Neural crest cell (in vitro differentiated cells): ENCODE data around the gene RPP25L. TPM values are rescaled to one million over a fixed set of nuclear protein-coding genes. Genes with fewer than 3 reads are reported as not detected.

Experiments
- DNase-seq: peaks from one replicate; pipeline ENCODE4 v3.0.0; 2021; ENCODE audit warnings: low read depth, mixed read lengths, low spot score
- H3K27ac Mint-ChIP-seq: one replicate; pipeline ENCODE4 v1.8.0; 2021; ENCODE audit warnings: mild to moderate bottlenecking, mixed read lengths; ENCODE audit not compliant: unreplicated experiment
- H3K27me3 Mint-ChIP-seq: 2 replicates; pipeline ENCODE4 v1.8.0; 2021; ENCODE audit warnings: low read depth, mild to moderate bottlenecking, mixed read lengths
- H3K36me3 Mint-ChIP-seq: 2 replicates; pipeline ENCODE4 v1.8.0; 2021; ENCODE audit warnings: low read depth, mild to moderate bottlenecking, mixed read lengths
- H3K4me1 Mint-ChIP-seq: 2 replicates; pipeline ENCODE4 v1.8.0; 2021; ENCODE audit warnings: mixed read lengths
- H3K4me3 Mint-ChIP-seq: one replicate; pipeline ENCODE4 v1.8.0; 2021; ENCODE audit warnings: mild to moderate bottlenecking, mixed read lengths
- H3K9me3 Mint-ChIP-seq: 2 replicates; pipeline ENCODE4 v1.8.0; 2021; ENCODE audit warnings: mixed read lengths
- CTCF ChIP-seq: fragments of 200-600 bp; sonication (generic); conservative IDR thresholded peaks from 2 replicates; pipeline ENCODE4 v1.5.0; 2021; ENCODE audit warnings: antibody characterized with exemption, mild to moderate bottlenecking
- total RNA-seq: library from RNA; stranded (reverse); gene quantifications from 2 replicates; pipeline ENCODE4 v1.2.1, GENCODE V29; 2021

Gene RPP25L
- total RNA-seq, 1 donor from 2014 or later: 22.7 TPM

- TF ChIP-seq CTCF: no peak
- H3K9me3 Mint-ChIP-seq: no peaks in the 10 kb centered on the region
- H3K36me3 Mint-ChIP-seq: no peaks in the 10 kb centered on the region
- peaks cover 89% of the 10 kb centered on the region for H3K4me1 Mint-ChIP-seq
- no peak for DNase-seq
- H3K27me3 Mint-ChIP-seq: no peaks in the 10 kb centered on the region
- H3K4me3 Mint-ChIP-seq: peak overlapping the region; percentile 19
- H3K27ac Mint-ChIP-seq: no peak overlapping the region
Observed at GRCh38 chr9:34572092-34572491, 39.8 kb downstream of the RPP25L start.

GRCh38 chr9:34571481-34571810, 40.5 kb downstream of the RPP25L start:
- Mint-ChIP-seq H3K9me3 (no peaks in the 10 kb centered on the region), H3K27me3 (no peaks in the 10 kb centered on the region), H3K27ac (no peak overlapping the region), H3K4me3 (no peak overlapping the region), H3K4me1 (peaks cover 89% of the 10 kb centered on the region), H3K36me3 (no peaks in the 10 kb centered on the region)
- TF ChIP-seq CTCF: no peak
- DNase-seq: no peak

GRCh38 chr9:34570809-34571480, 41.0 kb downstream of the RPP25L start:
- Mint-ChIP-seq H3K4me3 (peak overlapping the region; percentile 21), H3K27me3 (no peaks in the 10 kb centered on the region), H3K4me1 (peaks cover 85% of the 10 kb centered on the region), H3K9me3 (no peaks in the 10 kb centered on the region), H3K36me3 (no peaks in the 10 kb centered on the region), H3K27ac (peak overlapping the region; percentile 54)
- TF ChIP-seq CTCF: no peak
- DNase-seq: no peak

- Mint-ChIP-seq H3K27ac (peak overlapping the region; percentile 64), H3K36me3 (no peaks in the 10 kb centered on the region), H3K4me1 (peaks cover 80% of the 10 kb centered on the region), H3K27me3 (no peaks in the 10 kb centered on the region), H3K9me3 (no peaks in the 10 kb centered on the region), H3K4me3 (peak overlapping the region; percentile 21)
- no peak for DNase-seq
- no peak for TF ChIP-seq CTCF
Observed at GRCh38 chr9:34570376-34570775, 41.5 kb downstream of the RPP25L start.

GRCh38 chr9:34568774-34569173, 43.1 kb downstream of the RPP25L start:
- no peak for TF ChIP-seq CTCF
- Mint-ChIP-seq H3K27ac (no peak overlapping the region), H3K4me1 (peaks cover 74% of the 10 kb centered on the region), H3K27me3 (no peaks in the 10 kb centered on the region), H3K9me3 (no peaks in the 10 kb centered on the region), H3K4me3 (no peak overlapping the region), H3K36me3 (peaks cover 7% of the 10 kb centered on the region)
- DNase-seq: no peak
